NCI-H82 treated with DMSO at 0.1 percent for 48 hours (cell line): ENCODE data around the gene SETD1B.

Experiments
- DNase-seq: peaks from one replicate; lab custom pipeline; 2025; ENCODE audit not compliant: unreplicated experiment; lab: John Stamatoyannopoulos, UW

The SETD1B gene

GRCh38 chr12:121823727-121824115 lies 19.9 kb downstream of the SETD1B start:
- no peak for DNase-seq

GRCh38 chr12:121825041-121825523 lies 21.3 kb downstream of the SETD1B start:
- no peak for DNase-seq

- DNase-seq = no peak
Measured at GRCh38 chr12:121826318-121827150, 22.7 kb downstream of the SETD1B start.

GRCh38 chr12:121827351-121828099 lies 23.7 kb downstream of the SETD1B start:
- DNase-seq = no peak

GRCh38 chr12:121828306-121828705 lies 24.5 kb downstream of the SETD1B start:
- DNase-seq = no peak

- no peak for DNase-seq
Measured at GRCh38 chr12:121828826-121829225, 25.0 kb downstream of the SETD1B start.

GRCh38 chr12:121829250-121829918 lies 25.6 kb downstream of the SETD1B start:
- DNase-seq = no peak

DNA sequence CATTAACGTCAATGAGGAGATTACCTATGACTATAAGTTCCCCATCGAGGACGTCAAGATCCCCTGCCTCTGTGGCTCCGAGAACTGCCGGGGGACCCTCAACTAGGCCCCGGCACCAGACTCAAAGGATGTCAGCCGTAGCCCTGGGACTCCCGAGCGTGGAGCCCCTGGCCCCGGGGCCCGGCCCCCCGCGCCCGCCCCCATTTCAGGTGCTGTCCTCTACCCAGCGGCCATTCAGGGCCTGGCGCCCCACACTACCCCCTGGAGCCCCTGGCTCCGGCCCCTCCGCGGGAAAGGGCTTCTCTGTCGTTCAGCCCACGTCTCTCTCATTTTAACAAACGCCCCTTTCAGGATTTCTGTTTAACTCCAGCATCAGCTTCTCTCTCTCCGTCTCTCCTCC lies 26.3 kb downstream of the SETD1B start:
- no peak for DNase-seq

GRCh38 chr12:121830588-121831265 lies 26.9 kb downstream of the SETD1B start:
- DNase-seq = no peak

- no peak for DNase-seq
Measured at GRCh38 chr12:121831571-121832245, 27.9 kb downstream of the SETD1B start.

DNA sequence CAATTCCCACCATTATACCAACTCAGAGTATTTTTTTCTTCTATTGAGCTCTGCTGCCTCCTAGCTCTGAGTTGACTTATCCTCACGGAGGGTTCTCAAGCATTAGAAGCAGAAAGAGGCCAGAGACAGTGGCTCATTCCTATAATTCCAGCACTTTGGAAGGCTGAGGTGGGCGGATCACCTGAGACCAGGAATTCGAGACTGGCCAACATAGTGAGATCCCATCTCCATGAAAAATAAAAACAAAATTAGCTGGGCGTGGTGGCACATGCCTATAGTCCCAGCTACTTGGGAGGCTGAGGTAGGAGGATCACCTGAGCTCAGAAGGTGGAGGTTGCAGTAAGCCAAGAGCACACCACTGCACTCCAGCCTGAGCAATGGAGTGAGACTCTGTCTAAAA lies 33.9 kb downstream of the SETD1B start:
- DNase-seq = no peak

DNA sequence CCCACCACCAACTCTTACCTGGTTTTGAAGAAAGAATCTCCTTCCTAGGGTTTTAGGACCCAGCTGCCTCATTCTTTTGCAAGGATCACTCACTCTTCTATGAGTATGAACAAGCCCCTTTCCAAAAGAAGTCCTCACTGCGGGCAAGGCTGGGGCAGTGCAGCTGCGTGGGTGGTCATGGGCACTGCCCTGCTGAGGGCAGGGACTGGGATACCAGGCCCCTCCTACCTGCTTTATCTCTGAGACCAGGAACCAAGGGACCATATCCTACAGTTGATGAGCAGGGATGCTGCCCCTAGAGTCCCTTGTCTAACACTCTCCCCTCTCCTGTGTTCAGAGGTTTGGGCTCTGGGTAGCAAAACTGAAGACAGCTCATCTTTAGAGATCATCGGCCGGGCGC lies 34.3 kb downstream of the SETD1B start:
- DNase-seq = no peak

DNA sequence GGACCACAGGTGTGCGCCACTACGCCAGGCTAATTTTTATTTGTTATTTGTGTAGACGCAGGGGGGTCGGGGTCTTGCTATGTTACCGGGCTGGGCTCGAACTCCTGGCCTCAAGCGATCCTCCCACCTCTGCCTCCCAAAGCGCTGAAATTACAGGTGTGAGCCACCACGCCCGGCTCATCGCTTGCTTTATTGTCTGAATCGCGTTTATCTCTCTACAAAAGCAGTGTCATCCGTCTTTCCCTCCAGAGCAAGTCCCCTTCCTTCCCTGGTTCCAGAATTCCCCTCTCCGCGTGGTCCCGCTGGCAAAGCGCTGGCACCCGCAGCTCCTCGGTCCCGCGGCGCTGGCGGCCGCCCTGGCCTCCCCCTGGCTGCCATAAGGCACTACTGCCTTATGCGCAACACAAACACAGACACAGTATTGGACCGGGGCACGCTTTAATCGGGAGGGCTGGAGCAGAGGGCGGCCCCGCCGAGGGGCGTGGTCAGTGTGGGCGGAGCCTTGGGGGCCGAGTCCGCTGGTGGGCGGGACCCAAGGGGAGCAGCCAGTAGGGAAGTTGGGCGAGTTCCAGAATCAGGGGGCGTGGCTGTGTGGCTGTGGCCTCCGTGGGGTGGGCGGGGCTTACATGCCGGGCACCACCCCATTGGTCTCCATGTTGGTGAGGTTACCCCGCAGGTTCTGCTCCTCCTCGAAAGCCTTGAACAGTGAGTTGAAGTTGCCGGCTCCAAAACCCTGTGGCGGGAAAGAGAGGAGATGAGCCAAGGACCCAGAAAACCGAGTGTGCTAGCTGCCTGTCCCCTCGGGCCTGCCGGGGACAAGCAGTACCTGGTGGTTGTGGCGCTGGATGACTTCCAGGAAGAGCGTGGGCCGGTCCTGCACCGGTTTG lies 35.5 kb downstream of the SETD1B start:
- peak; percentile 96 for DNase-seq

GRCh38 chr12:121839993-121840761 lies 36.4 kb downstream of the SETD1B start:
- no peak for DNase-seq

DNA sequence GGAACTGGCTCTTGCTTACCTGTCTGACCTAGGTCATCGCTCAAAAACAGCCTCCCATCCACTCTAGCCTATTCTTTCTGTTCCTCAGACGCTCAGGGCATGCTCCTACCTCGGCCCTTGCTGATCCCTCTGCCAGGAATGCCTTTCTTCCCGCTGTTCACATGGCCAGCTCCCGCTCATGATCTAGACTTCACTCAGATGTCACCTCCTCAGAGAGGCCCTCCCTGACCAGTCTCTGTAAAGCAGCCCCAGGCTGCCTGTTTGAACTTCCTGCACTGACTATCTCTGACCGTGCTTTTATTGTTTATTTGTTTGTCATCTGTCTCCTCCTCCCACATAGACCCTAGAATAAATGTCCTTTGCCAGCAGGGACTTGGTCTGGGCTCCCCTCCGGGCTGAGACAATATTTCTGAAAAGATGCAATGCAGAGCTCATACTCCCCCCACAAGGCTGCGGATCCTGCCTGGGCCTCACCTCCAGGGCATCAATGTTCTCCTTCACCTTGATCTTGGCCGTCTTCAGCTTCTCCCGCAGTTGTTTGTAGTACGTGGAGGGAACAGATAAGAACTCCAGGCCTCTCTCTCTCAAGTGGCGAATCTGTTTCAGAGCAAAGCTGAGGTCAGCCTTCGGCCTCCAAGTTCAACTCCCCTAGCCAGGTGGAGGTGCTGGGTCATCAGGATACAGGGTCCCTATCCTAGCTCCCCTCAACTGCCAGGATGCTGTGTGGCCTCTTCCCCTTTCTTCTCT lies 39.6 kb downstream of the SETD1B start:
- DNase-seq = no peak

DNA sequence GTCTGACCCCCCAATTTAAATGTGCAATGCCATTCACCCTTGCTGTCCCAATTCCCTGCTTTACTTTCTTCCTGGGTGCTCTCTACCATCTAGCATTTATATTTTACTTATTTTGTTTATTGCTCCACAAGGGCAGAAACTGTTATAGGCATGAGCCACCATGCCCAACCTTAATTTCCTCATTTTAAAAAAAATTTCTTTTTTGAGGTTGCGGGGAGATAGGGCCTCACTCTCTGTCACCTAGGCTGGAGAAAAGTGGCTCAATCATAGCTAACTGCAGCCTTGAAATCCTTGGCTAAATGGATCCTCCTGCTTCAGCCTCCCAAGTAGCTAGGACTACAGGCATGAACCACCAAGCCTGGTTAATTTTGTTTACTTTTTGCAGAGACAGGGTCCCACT lies 41.9 kb downstream of the SETD1B start:
- no peak for DNase-seq

DNA sequence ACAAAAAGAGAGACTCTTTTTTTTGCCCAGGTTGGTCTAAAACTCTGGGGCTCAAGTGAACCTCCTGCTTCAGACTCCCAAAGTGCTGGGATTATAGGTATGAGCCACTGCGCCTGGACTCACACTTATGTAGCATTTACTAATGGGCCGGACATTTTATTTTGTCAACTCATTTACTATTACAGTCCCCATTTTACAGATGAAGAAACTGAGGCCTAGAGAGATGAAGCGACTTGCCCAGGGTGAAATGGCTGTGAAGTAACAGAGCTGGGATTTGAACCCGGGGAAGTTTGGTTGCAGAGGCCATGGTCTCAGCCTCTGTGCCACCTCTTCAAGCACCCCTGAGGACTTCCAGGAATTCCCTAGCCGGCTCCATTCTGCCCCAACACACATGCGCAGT lies 45.4 kb downstream of the SETD1B start:
- DNase-seq = no peak

DNA sequence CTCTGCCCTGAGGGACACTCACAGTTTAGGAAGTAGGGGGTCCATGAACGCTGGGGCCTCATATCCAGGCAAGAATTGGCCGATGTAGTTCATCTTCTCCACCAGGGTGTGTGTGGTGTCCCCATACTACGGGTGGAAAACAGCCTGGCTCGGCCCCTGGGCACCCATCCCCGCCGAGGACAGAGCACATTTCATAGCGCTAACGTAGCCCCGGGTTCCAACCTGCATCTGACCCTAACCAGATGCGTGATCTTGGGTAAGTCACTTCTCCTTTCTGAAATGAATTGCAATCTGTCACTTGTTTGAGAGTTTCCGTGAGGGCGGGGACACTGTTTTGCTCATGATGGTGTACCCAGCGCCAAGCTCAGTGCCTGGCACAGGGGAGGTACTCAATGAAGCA lies 45.9 kb downstream of the SETD1B start:
- DNase-seq = no peak
